ENCODE data around the gene NSRP1.
"Not testable (repeated sequence)": the region's sequence is repeated elsewhere in the genome, so short reads cannot be mapped to it uniquely, and the experiment has no call there.

NSRP1 gene

DNA sequence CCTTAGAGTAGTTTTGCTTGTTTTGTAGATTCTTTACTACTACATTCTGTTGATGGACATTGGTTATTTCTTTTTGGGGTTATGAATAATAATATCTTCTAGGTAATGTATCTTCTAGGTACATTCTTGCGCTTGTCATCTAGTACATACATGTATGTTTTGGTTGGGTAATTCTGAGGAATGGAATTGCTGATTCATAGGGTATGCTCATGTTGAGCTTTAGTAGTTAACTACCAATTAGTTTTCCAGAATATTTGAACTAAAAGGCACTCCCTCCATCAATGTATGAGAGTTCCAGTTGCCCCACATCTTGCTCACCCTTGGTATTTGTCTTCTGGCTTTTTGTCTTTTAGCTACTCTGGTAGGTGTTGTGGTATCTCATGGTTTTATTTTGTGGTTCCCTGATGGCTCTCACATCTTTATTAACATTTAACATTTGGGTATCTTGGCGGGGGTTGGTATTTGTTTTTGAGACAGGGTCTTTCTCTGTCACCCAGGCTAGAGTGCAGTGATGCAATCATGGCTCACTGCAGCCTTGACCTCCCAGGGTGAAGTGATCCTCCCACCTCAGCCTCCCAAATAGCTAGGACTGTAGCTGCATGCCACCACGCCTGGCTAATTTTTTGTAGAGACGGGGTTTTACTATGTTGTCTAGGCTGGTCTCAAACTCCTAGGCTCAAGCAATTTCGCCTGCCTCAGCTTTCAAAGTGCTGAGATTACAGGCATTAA lies 71.8 kb downstream of the NSRP1 start:
- no peak for DNase-seq

DNA sequence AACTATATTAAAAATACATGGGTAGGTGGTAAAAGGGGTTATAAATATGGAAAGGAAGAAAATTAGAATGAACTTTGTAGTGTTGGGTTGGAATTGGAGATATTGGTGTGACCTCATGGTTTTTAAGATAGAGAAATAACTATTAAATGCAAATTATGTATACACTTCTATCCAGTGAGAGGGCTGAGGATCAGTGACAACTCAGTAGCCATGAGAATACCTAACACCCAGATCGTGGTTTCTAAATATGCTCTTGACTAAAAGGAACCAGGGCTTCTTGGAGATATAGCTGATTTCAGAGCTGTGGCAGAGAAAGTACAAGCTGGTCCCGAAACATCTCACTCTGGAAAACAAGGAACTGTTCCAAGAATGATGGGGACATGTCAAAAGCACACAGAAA lies 74.5 kb downstream of the NSRP1 start:
- no peak for DNase-seq

DNA sequence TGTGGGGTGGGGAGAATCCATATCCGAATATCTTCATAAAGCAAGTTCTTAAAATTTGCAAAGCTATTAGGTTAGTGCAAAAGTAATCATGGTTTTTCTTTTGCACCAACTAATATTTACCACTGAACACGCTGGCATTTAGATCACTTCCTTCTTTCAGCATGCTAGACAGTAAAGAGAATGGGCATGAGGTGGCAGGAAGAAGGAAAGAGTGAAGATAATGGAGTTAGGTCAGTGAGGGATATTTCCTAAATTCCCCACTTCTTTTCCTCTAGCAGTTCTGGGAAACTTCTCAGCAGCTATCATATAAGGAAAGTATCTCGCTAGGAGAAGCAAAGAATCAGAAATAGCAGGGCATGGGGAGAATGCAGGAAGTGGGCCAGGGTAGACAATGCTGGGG lies 79.9 kb downstream of the NSRP1 start:
- no peak for DNase-seq

DNA sequence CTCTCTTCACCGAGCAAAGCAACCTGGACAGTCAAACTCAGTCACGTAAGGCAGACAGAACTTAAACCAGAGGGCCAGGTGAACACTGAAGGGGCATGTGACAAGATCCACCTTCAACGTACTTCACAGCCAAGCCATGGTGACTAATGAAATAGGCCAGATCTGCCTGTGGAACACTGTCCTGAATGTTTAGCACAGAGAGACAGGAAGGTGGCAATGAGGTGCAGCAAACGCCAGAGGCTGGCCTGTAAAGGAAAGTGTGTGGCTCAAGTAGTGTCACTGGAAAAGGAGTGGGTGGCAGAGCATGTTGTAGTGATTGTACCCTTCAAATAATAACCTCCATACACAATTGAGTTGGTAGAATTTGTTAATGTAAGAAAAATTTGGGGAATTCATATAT lies 80.8 kb downstream of the NSRP1 start:
- no peak for DNase-seq

DNA sequence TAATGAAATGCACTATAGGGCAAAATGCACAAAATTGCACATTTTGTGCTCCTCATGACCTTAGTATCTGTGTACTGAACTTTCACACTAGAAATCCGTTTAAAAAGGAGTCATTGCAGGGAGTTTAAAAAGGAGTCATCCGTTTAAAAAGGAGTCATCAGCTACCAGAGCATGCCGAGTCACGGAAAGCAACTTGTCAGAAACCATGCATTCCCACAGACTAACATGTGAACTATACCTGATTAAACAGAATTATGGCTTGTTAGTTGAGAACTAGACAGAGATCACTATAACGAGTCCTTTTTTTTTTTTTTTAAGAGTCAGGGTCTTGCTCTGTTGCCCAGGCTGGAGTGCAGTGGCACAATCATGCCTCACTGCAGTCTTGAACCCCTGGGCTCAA lies 83.0 kb downstream of the NSRP1 start:
- no peak for DNase-seq

DNA sequence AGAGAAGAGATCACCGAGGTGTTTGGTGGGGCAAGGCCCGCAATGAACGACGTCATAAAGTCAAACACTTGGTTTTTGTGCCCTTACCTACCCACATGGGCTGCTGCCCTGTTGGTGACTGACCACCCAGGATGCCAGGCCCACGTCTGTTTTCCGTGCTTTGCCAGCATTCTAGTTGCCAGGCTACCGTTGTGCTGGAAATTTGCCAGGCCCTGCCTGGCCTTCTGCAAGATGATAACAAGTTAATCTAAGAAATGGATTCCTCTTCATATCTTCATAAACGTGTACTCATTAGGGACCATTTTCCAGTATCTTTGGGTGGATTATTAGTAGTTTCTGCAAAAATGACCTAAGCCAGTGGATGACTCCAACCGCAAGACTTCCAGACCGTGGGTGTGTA lies 83.5 kb downstream of the NSRP1 start:
- no peak for DNase-seq

DNA sequence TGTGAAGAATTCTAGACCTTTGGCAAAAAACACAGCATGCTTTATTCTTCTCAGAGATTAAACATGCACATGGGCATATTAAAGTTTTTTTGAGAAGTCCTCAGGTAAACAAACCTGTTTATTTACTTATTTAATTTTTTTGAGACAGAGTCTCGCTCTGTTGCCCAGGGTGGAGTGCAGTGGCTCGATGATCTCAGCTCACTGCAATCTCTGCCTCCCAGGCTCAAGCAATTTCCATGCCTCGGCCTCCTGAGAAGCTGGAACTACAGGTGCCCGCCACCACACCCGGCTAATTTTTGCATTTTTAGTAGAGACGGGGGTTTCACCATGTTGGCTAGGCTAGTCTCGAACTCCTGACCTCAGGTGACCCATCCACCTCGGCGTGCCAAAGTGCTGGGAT lies 84.0 kb downstream of the NSRP1 start:
- not testable (repeated sequence) for DNase-seq

DNA sequence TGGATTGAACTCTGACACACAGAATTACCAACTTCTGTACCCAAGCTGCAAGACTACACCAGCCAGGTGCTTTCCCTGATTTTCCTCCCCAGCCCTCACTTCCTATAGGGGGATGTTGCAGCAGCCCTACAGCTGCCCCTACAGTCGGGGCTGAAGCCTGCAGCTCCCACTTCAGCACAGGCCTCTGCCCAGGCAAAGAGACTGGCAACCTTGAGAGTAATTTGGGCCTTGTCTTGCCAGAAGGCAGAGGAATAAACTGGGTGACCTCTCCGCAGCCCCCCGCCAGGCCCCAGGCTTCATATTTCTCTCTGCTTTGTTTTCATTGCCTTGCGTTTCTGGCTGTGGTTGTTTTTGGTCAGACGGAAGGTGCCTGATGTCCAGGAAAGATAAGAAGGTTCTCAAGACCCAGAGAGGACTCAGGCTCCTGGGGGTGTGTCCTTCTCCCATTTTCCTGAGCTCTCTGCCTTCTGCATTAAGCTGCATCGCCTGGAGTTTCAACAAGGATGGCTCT lies 86.9 kb downstream of the NSRP1 start:
- DNase-seq: no peak

DNA sequence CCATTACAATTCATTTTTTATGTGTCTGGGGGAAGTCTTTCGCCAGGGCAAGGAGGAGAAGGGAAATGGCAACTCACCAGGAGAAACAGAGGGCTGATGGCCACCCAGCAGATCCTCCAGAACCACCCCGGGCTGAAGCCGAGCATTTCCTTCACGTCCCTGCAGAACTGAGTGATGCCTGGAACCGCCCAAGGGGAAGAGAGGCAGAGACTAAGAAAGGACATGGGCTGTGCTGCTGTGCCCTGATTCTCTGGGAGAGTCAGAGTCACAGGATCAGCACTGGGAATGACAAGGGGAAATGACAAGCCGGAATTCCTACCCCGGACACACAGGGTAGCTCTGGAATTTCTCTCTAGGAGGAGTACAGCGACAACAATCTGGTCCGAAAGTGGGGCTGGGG lies 91.0 kb downstream of the NSRP1 start:
- no peak for DNase-seq

DNA sequence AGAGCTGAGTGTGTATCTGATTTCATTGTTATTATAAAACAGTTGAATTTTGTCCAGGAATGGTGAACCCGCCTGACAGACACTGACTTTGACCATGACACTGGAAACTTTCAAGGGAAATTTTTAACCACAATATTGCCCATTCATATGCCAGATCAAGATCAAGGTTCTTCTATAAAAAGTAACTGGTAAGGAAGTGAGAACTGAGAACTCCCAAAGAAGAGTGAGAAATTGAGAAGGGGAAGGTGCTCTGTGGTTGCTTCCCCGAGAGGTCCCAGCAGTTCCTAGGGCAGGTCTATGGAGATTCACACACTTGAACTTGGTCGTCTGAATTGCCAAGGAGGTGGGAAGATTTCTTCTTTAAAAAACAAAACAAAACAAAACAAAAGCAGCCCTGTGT lies 91.6 kb downstream of the NSRP1 start:
- DNase-seq: no peak

DNA sequence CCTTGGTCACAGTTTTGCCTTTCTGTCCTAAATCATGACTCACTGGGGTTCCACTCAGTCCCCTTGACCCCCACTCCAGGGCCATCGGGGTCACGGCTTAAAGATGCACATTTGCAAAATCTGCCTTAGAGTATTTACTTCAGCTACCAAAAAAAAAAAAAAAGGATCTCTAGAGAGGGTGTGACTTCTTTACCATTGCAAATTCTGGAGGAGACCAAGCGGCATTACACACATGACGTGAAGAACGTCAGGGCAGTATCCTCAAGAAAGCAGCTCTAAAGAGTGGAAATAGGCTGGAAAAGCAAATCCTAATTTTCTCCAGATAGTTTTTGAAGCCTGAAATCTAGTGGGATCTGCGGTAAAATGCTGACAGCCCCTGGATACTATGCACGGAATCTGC lies 93.3 kb downstream of the NSRP1 start:
- no peak for DNase-seq

DNA sequence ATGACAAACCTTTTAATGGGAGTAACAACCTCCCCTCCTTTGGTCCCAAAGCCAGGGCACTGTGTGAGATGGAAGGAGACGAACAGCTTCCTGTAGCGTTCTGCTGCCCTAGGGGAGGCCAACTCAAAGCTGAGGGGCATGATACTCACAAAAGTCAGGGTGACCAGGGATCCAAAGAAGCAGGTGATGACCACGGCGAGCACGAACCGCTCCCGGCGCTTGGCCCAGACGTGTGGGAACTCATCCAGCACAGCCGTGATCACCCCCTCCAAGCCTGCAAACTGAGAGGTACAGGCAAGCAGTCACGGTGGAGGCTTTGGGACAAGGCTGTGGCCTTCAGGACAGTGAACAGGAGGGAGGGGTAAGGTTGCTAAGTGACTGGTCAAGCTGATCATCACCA lies 93.8 kb downstream of the NSRP1 start:
- DNase-seq: no peak

DNA sequence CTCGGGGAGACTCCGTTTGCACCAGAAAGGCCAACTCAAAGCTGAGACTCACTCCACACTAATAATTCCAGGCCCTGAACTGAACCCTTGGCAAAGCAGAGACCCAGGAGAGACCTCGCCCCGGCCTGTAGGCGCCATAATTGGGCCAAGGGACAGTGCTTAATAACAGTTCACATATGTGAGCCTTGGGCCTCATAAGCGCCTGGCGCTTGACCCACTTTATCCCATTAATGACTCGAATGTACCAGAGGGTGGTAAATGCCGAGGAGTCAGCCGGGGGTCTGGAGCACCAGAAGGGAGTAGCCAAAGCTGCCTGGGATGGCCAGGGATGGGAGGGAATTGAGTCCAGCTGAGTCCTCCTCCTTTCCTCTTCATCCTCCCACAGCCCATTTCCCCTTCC lies 94.3 kb downstream of the NSRP1 start:
- no peak for DNase-seq

DNA sequence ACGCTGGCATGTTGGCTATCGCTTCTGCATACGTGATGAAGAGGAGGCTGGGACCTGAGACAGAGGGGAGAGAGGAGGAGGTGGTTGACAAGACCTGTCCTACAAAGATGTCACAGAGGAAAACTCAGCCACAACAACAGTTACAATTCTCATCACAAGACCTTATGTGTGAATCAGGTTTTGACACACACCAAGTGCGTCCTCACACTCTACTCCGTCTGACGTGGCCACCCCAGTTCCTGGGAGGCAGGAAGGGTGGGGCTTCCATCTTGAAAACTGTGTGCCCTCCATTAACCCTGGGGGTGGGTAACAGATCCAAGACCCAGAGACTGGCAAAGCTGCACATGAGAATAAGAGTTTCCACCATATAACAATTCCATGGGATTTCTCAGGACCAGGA lies 94.8 kb downstream of the NSRP1 start:
- no peak for DNase-seq

DNA sequence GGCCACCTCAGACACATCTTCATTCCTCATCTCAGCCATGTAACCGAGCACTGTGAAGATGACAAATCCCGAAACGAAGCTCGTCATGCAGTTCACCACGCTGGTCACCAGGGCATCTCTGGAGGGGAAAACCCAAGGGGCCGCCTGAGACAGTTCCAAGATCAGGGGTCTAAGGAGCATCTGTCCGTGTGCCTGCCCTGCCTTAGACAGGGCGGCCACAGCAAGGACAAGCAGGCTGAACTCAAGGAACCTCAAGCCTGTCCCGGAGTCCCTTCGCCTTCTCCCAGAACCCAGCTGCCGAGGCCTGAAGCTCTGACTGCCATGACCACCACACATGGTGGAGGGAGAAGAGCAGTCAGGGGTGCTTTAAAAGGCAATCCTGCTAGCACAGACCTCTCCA lies 96.1 kb downstream of the NSRP1 start:
- no peak for DNase-seq

DNA sequence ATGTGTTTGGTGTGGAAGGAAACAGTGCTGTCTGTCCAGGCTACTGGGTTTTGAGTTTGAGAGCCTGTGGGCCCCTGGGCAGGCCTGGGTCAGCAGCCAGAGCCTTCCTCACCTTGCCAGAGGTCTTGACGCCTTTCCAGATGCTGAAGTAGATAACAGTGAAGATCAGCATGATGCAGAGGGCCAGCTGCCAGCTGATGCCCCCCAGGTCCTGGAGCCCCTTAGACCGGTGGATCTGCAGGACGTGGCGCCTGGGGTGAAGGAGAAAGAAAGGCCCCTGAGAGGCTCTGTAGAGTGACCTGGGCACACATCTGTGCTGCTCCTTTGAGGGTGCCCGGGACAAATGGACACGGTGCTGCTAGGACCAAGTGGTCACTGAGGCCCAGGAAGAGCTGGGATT lies 100.4 kb downstream of the NSRP1 start:
- DNase-seq: no peak

DNA sequence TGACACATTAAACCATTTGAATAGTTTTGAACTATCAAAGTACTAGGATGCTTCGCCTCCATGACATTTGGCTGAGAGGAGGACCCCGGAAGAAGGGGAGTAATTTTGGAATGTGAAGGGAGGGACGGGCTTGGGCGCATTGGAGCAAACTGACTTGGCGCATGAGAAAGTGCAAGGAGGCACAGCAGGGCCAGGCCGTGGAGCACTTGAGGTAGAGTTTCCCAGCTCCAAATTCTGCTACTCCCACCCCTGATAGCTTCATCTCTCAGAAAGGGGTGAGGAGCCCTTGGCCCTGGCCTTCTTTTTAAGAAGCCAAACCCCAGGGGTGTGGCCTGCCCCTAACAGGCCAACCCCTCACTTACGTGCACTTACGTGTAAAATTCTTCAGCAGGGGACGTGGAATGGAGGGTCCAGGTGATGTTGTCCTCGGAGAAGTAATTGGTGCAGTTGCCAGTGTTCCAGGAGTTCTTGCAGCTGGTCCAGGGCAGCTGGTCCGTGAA lies 101.2 kb downstream of the NSRP1 start:
- no peak for DNase-seq

DNA sequence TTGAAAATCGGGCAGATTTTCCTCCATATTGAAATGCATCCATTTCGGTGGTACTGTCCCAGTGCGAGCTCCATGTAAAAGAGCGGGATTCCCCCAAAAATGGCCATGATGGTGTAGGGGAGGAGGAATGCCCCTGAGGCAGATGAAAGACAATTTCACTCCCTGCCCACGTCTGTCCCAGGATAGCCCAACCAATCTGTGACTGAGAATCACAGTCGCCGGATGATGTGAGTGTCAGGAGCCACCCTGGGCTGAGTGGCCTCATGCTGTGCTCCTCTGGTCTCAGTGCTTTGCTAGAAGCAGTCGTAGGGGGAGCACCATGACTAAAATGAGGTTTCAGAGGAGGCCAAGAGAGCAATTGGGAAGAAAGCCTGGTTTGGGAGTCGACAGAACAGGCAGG lies 102.2 kb downstream of the NSRP1 start:
- no peak for DNase-seq

DNA sequence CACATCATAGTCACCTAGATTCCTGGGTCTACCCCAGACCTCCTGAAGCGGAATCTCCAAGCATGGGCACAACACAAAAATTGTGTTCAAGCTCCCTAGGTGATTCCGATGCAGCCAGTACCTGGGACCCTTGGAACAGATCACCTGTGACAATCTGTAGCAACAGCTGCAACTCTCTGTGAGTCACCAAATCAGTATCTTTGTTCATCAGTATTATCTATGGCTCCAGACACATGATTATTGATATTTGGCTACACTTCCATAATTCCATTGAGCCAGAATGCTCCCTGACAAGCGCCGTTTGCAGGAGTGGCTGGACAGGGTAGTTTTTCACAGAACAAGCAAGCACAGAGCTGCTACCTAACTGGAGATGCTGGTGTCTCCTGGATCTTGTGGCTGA lies 102.7 kb downstream of the NSRP1 start:
- no peak for DNase-seq

DNA sequence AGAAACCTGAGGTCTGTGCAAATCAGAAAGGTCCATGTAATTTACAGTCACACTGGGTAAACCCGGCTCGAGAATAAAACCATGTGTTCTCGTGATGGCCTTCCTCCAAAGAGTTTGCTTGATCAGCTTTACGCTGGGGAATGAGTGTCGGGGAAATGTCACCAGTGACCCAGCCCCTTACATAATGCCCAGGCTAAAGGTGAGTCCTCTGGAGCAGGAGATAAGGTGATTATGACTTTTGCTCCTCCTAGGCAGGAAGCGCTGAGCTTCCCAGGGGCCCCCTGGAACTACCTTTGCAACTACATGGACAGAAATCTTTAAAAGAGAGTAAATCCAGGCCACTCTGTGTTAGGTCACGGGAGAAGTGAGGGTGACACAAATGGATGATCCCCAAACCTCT lies 103.2 kb downstream of the NSRP1 start:
- no peak for DNase-seq

DNA sequence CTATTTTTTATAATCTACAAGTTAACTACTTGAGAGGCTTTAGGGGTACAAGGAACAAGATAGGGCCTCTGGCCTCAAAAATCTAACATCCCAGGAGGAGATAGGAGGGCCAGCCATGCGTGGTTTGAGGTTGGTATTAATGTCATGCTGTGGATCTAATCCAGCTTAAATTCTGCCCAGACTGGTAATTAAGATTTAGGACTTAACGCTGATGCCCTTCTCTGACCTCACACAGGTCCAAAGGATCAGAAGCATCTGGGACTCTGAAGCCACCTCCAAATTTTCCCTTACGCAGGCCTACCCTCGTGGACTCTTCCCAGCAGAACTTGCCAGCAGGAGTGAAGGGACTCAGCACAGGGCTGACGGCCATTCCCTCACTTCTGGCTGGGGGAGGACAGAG lies 103.8 kb downstream of the NSRP1 start:
- DNase-seq: no peak

DNA sequence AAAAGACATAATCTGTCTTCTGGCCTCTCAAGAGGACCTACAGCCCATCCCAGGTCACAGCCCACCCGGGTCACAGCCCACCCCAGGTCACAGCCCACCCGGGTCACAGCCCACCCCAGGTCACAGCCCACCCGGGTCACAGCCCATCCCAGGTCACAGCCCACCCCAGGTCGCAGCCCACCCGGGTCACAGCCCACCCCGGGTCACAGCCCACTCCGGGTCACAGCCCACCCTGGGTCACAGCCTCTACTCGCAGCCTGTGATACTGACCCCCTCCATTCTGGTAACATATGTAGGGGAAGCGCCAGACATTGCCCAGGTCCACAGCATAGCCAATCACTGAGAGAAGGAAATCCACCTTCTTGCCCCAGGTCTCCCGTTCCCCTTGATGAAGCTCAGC lies 104.7 kb downstream of the NSRP1 start:
- no peak for DNase-seq

DNA sequence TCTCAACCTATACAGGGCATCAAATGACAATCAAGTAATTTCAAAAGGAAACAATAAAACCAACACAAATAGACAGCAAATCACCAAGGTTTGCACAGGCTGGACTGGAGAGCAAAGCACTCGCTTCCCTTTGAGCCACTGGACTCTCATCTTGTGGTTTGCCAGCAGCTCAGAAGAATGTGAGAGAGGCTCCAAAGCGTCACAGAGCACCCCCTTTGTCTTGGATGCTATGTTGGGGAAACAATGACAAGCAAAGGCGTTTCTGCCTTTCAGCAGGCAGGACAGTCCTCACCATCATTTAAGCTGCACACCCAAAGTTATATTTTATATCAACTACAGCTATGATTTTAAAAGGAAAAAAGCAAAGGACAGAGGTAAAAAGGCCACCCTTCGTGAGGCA lies 105.6 kb downstream of the NSRP1 start:
- no peak for DNase-seq

DNA sequence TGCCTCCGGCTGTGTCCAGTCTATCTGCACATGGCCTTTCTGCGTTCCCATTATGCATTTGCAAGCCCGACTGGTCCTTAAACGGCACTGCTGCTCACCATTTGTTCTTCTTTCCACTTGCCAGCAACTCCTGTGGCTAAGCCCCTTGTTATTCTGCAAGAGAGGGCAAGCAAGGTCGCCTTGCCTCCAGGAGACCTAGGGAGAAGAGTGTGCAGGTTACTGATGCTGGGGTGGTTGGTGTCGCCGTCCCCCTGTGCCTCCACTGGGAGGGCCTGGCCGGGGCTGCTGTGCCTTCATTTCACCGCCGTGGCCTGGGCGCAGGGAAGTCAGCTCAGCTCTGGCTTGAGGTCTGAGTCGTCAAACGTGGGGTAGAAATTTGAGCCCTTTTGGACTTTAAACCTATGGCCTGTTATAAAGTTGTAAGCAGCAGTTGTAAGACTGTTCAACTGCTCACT lies 106.1 kb downstream of the NSRP1 start:
- no peak for DNase-seq

DNA sequence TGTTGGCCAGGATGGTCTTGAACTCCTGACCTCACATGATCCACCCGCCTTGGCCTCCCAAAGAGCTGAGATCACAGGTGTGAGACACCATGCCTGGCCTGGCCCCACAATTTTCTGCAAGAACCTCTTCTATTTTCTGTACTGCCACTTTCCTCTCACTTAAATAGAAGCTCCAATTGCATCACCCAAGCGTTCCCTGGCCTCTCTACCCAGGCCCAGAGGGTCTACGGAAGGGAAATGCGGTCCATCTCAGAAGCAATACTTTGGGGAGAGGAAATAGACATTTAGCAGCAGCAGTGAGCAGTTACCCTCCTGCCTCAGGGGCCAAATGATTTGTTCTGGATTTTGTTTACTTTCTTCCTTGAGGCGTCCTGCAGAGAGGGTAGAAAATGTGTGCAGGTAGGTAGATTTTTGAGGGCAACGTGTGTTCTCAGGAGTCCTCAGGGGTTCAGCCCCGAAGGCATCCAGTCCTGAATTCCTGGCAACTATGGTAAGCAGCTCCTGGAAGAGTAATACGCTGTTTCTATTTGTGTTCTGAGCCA lies 107.9 kb downstream of the NSRP1 start:
- DNase-seq: no peak
